OCI-LY1 (cell line): Measurements from ENCODE around the gene CRTAC1.

Experiments used
- H2AFZ ChIP-seq: fragments of 200-600 bp; sonication (generic), shearing (Covaris generic); 2 replicates; pipeline ENCODE4 v1.6.0; 2014; ENCODE audit warnings: antibody characterized with exemption, mild to moderate bottlenecking, low read length
- H3F3A ChIP-seq: fragments of 200-600 bp; sonication (generic), shearing (Covaris generic); 2 replicates; pipeline ENCODE4 v1.6.0; 2014; ENCODE audit warnings: mild to moderate bottlenecking, antibody characterized with exemption, low read length, moderate library complexity; ENCODE audit not compliant: insufficient read depth
- H3K27ac ChIP-seq: fragments of 200-600 bp; sonication (generic); 2 replicates; pipeline ENCODE4 v1.5.1; 2014; ENCODE audit warnings: low read length, mixed run types, mild to moderate bottlenecking, low read depth; ENCODE audit not compliant: poor library complexity, severe bottlenecking
- H3K27me3 ChIP-seq: fragments of 200-600 bp; sonication (generic); 2 replicates; pipeline ENCODE4 v1.6.0; 2014; ENCODE audit warnings: antibody characterized with exemption, mild to moderate bottlenecking, low read length, moderate library complexity; ENCODE audit not compliant: insufficient read depth
- H3K36me3 ChIP-seq: fragments of 200-600 bp; sonication (generic); 2 replicates; pipeline ENCODE4 v1.6.1; 2014; ENCODE audit warnings: mild to moderate bottlenecking, antibody characterized with exemption, low read length, moderate library complexity, mixed read lengths; ENCODE audit not compliant: insufficient read depth
- H3K4me1 ChIP-seq: fragments of 200-600 bp; sonication (generic); 2 replicates; pipeline ENCODE4 v1.5.1; 2014; ENCODE audit warnings: mild to moderate bottlenecking, low read length, moderate library complexity; ENCODE audit not compliant: insufficient read depth, severe bottlenecking
- H3K4me2 ChIP-seq: fragments of 200-600 bp; sonication (generic), shearing (Covaris generic); 2 replicates; pipeline ENCODE4 v1.6.1; 2014; ENCODE audit warnings: low read length
- H3K4me3 ChIP-seq: fragments of 200-600 bp; sonication (generic); 2 replicates; pipeline ENCODE4 v1.5.1; 2014; ENCODE audit warnings: low read length, low read depth, mild to moderate bottlenecking, mixed read lengths; ENCODE audit not compliant: poor library complexity, severe bottlenecking
- H3K79me2 ChIP-seq: fragments of 200-600 bp; shearing (Covaris generic); 2 replicates; pipeline ENCODE4 v1.6.1; 2016; ENCODE audit warnings: mixed run types, low read length, mixed read lengths; ENCODE audit not compliant: insufficient read depth
- H3K9ac ChIP-seq: fragments of 200-600 bp; sonication (generic), shearing (Covaris generic); 2 replicates; pipeline ENCODE4 v1.6.1; 2014; ENCODE audit warnings: mild to moderate bottlenecking, low read length, mixed read lengths
- H3K9me2 ChIP-seq: fragments of 200-600 bp; sonication (generic), shearing (Covaris generic); 2 replicates; pipeline ENCODE4 v1.6.1; 2014; ENCODE audit warnings: low read depth, mild to moderate bottlenecking, low read length, mixed read lengths
- H3K9me3 ChIP-seq: fragments of 200-600 bp; shearing (Covaris generic); 2 replicates; pipeline ENCODE4 v1.6.1; 2014; ENCODE audit warnings: low read length, mixed read lengths
- H4K20me1 ChIP-seq: fragments of 200-600 bp; sonication (generic), shearing (Covaris generic); 2 replicates; pipeline ENCODE4 v1.6.0; 2016; ENCODE audit warnings: mild to moderate bottlenecking, low read length; ENCODE audit not compliant: insufficient read depth
- CTCF ChIP-seq: fragments of 200-600 bp; sonication (generic), shearing (Covaris generic); IDR thresholded peaks from 2 replicates; pipeline ENCODE4 v1.5.1; 2017; ENCODE audit warnings: mild to moderate bottlenecking, antibody characterized with exemption, low read length, moderate library complexity, mixed read lengths
- EZH2 ChIP-seq: fragments of 200-600 bp; sonication (generic), shearing (Covaris generic); IDR thresholded peaks from 2 replicates; pipeline ENCODE4 v1.8.0; 2017; ENCODE audit warnings: borderline replicate concordance, mixed run types, mild to moderate bottlenecking, antibody characterized with exemption, low read length, moderate library complexity, mixed read lengths

CRTAC1 gene

GRCh38 chr10:98030093-98030821 lies at the start of gene CRTAC1:
TSS of gene CRTAC1 (minus strand) at chr10:98030621. CDS start at chr10:98030472, 149 bp downstream.
- H3K4me2 ChIP-seq, result no peak within 1 kb of the TSS
- no peak within 1 kb of the TSS for H2AFZ ChIP-seq
- TF ChIP-seq EZH2 (no peak), CTCF (no peak)
- no peak within 1 kb of the TSS for H3K4me3 ChIP-seq
- no peak within 1 kb of the TSS for H3K9ac ChIP-seq
- H4K20me1 ChIP-seq, result no peaks in the 10 kb centered on the region
- H3K9me3 ChIP-seq, result no peaks in the 10 kb centered on the region
- H3K27ac ChIP-seq, result no peak within 1 kb of the TSS
- no peaks in the 10 kb centered on the region for H3K27me3 ChIP-seq
- H3K79me2 ChIP-seq, result no peaks in the 10 kb centered on the region
- no peaks in the 10 kb centered on the region for H3K9me2 ChIP-seq
- H3F3A ChIP-seq, result no peaks in the 10 kb centered on the region
- H3K4me1 ChIP-seq, result no peaks in the 10 kb centered on the region
- no peaks in the 10 kb centered on the region for H3K36me3 ChIP-seq

GRCh38 chr10:98078774-98079173 lies 48.4 kb upstream of the CRTAC1 start:
- no peak overlapping the region for H3K4me2 ChIP-seq
- no peak for TF ChIP-seq EZH2
- no peak for TF ChIP-seq CTCF
- H3K27ac ChIP-seq, result no peak overlapping the region
- no peak overlapping the region for H2AFZ ChIP-seq
- no peaks in the 10 kb centered on the region for H3K9me3 ChIP-seq
- H4K20me1 ChIP-seq, result no peaks in the 10 kb centered on the region
- H3K4me1 ChIP-seq, result no peaks in the 10 kb centered on the region
- no peak overlapping the region for H3K4me3 ChIP-seq
- H3K9ac ChIP-seq, result no peak overlapping the region
- no peaks in the 10 kb centered on the region for H3K79me2 ChIP-seq
- no peaks in the 10 kb centered on the region for H3K27me3 ChIP-seq
- no peaks in the 10 kb centered on the region for H3K9me2 ChIP-seq
- no peaks in the 10 kb centered on the region for H3K36me3 ChIP-seq
- H3F3A ChIP-seq, result no peaks in the 10 kb centered on the region

- Histone ChIP-seq H3K4me1 (no peaks in the 10 kb centered on the region), H3K9me2 (no peaks in the 10 kb centered on the region), H3K4me2 (no peak overlapping the region), H2AFZ (no peak overlapping the region), H3K27me3 (no peaks in the 10 kb centered on the region), H3F3A (no peaks in the 10 kb centered on the region), H3K9ac (no peak overlapping the region), H4K20me1 (no peaks in the 10 kb centered on the region), H3K36me3 (no peaks in the 10 kb centered on the region), H3K4me3 (no peak overlapping the region), H3K79me2 (no peaks in the 10 kb centered on the region), H3K9me3 (no peaks in the 10 kb centered on the region), H3K27ac (no peak overlapping the region)
- TF ChIP-seq CTCF, result no peak
- no peak for TF ChIP-seq EZH2
Observed at GRCh38 chr10:98077223-98077622, 46.8 kb upstream of the CRTAC1 start.
